Mesendoderm (in vitro differentiated cells): ENCODE results near the gene ELP4.

Experiments
- DNase-seq: peaks from one replicate; pipeline ENCODE4 v3.0.0; 2013
- H2AK5ac ChIP-seq: 2 replicates; pipeline ENCODE4 v1.6.1; 2013; ENCODE audit warnings: low read length, inconsistent platforms
- H2BK120ac ChIP-seq: 2 replicates; pipeline ENCODE4 v1.6.1; 2013; ENCODE audit warnings: low read depth, mild to moderate bottlenecking, low read length, moderate library complexity, mixed read lengths
- H2BK15ac ChIP-seq: replicated peaks from 2 replicates; pipeline ENCODE4 v1.6.1; 2013; ENCODE audit warnings: low read depth, mild to moderate bottlenecking, moderate library complexity
- H2BK5ac ChIP-seq: 2 replicates; pipeline ENCODE4 v1.6.1; 2013; ENCODE audit warnings: low read length, inconsistent platforms
- H3K18ac ChIP-seq: 2 replicates; pipeline ENCODE4 v1.6.1; 2013; ENCODE audit warnings: mild to moderate bottlenecking, low read length, mixed read lengths
- H3K23ac ChIP-seq: one replicate; pipeline ENCODE4 v1.6.1; 2013; ENCODE audit warnings: low read length
- H3K27ac ChIP-seq: 2 replicates; pipeline ENCODE4 v1.5.1; 2013; ENCODE audit warnings: low read depth, mild to moderate bottlenecking, inconsistent platforms, low read length, moderate library complexity
- H3K27me3 ChIP-seq: 2 replicates; pipeline ENCODE4 v1.6.1; 2013; ENCODE audit warnings: low read length, control low read depth, mild to moderate bottlenecking, inconsistent platforms; ENCODE audit not compliant: insufficient read depth, poor library complexity
- H3K36me3 ChIP-seq: 2 replicates; pipeline ENCODE4 v1.6.1; 2013; ENCODE audit warnings: low read length, inconsistent platforms; ENCODE audit not compliant: control insufficient read depth, insufficient read depth
- H3K4ac ChIP-seq: one replicate; pipeline ENCODE4 v1.6.1; 2013; ENCODE audit warnings: low read depth, mild to moderate bottlenecking, low read length, moderate library complexity
- H3K4me1 ChIP-seq: 2 replicates; pipeline ENCODE4 v1.6.1; 2013; ENCODE audit warnings: low read depth, low read length, inconsistent platforms; ENCODE audit not compliant: control insufficient read depth
- H3K4me2 ChIP-seq: 2 replicates; pipeline ENCODE4 v1.6.1; 2013; ENCODE audit warnings: low read length
- H3K4me3 ChIP-seq: 2 replicates; pipeline ENCODE4 v1.5.1; 2013; ENCODE audit warnings: mild to moderate bottlenecking, low read length
- H3K56ac ChIP-seq: one replicate; pipeline ENCODE4 v1.6.1; 2013; ENCODE audit warnings: low read length
- H3K79me1 ChIP-seq: 2 replicates; pipeline ENCODE4 v1.6.1; 2013; ENCODE audit warnings: low read length, inconsistent platforms
- H3K79me2 ChIP-seq: 2 replicates; pipeline ENCODE4 v1.6.1; 2013; ENCODE audit warnings: mild to moderate bottlenecking, low read length; ENCODE audit not compliant: control insufficient read depth, insufficient read depth
- H3K9ac ChIP-seq: 2 replicates; pipeline ENCODE4 v1.6.1; 2013; ENCODE audit warnings: low read length, inconsistent platforms
- H4K5ac ChIP-seq: one replicate; pipeline ENCODE4 v1.6.1; 2013; ENCODE audit warnings: low read length
- H4K8ac ChIP-seq: one replicate; pipeline ENCODE4 v1.6.1; 2013; ENCODE audit warnings: low read depth, mild to moderate bottlenecking, control low read depth, low read length, moderate library complexity
- WGBS: extraction: QIAGEN DNeasy Blood & Tissue Kit; methylation state at CpG from one replicate; pipeline ENCODE4 v1.1.7; 2013; ENCODE audit warnings: low lambda C conversion rate, missing lambda C conversion rate; ENCODE audit not compliant: insufficient coverage; ENCODE audit errors: extremely low coverage; 5-methylcytosine and 5-hydroxymethylcytosine counted together

The ELP4 gene

DNA sequence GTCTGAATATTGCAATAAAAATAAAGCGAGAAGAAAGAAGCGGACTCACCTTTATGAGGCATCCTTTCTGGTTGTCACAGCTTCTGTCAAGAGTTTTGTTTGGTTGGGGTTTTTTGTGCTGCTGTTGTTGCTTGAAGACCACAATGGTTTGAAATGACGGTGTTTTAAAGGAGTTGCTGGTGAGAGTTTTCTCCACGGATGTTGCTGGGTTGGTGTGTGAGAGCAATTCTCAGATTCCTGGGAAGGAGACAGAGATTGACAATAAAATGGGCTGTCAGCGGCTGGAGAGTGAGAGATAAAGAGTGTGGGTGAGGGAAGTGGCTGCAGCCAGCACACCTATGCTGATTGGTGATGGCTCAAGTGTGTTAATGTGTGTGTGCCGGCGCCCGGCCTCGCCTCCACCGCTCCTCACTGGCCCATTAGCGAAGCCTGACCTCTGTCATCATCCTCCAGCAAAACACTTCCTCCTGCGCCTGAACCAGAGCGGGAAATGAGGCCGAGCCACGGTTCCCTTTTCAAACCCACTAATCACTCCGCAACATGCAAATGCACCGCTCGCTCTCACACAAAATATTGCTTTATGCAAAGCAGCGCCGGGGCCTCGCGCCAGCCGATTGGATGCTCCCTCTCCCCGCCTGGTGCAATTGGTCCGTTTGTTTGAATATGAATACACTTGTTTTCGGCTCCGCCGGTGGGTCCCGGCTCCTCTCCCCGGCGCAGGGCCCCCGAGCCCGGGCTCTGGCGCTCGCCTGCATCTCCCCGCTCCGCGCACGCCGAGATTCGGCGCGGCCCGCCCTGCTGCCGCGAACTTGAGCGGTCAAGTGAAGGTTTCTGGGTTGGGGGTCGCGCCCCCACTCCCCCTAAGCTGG lies 301.4 kb downstream of the ELP4 start, which contains the start of gene PAX6:
Gene PAX6 (minus strand): TSS at position 544 of the 869 bp plus-strand sequence. CDS start 4,911 bp downstream, outside the sequence.
- H3K79me2 ChIP-seq, result no peaks in the 10 kb centered on the region
- H3K56ac ChIP-seq, result no peak within 1 kb of the TSS
- no peak within 1 kb of the TSS for H2BK120ac ChIP-seq
- no peak within 1 kb of the TSS for H2BK5ac ChIP-seq
- H3K18ac ChIP-seq, result peak within 1 kb of the TSS; percentile 4
- H2BK15ac ChIP-seq, result no peak within 1 kb of the TSS
- no peak within 1 kb of the TSS for H2AK5ac ChIP-seq
- DNase-seq, result peak; percentile 88
- H3K27ac ChIP-seq, result no peak within 1 kb of the TSS
- H4K8ac ChIP-seq, result no peak within 1 kb of the TSS
- H3K4ac ChIP-seq, result no peak within 1 kb of the TSS
- peaks cover 78% of the 10 kb centered on the region for H3K27me3 ChIP-seq
- no peaks in the 10 kb centered on the region for H3K36me3 ChIP-seq
- WGBS, result no CpG with 5 or more reads among the region's 49 CpGs
- H3K23ac ChIP-seq, result no peak within 1 kb of the TSS
- no peaks in the 10 kb centered on the region for H3K79me1 ChIP-seq
- H3K9ac ChIP-seq, result peak within 1 kb of the TSS; percentile 46
- H4K5ac ChIP-seq, result no peak within 1 kb of the TSS
- peaks cover 9% of the 10 kb centered on the region for H3K4me1 ChIP-seq
- no peak within 1 kb of the TSS for H3K4me3 ChIP-seq
- H3K4me2 ChIP-seq, result peak within 1 kb of the TSS; percentile 66

DNA sequence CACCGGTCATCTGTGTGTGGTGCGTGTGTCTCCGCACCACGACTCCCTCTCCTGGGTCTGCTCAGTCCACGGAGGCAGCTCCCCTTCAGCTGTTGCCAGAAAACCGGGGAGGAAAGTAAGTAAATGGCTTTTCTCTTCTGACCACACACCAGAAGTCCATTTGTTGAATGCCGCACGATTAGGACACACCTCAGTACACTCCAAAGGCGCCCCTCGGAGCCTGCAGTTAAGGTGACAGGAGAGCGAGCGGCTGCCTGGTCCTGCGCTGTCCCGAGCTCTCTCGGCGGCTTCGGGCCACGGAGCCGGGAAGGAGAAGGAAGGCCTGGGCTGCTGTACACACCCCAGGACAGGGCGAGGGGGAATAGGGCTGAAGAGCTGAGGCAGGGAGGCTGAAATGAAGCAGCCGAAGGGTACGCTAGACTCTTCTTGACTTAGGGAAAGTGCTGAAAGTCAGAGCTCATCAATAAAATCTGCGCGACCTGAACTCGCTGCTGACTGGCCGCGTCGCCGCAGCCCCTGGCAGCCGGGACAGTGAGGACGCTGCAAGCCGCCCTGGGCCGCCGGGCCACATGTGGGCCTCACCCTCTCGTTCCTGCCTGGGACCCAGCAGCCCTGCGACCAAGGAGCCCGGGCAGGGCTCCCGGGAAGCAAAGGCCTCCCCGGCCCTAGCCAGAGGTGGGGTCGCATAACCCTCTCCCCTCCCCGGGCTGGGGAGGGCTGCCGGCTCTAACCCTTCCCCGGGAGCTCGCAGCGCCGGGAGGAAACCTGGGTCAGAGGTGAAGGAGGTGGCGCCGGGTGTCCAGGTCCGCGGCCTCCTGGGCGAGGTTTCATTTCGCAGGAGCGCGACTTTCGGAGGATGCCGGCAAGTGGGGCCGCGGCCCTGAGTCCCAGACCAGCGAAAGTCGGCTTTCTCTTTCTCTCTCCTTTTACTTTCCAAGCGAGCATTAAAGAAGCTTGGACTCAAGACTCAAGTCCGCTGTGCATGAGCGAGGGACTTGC lies 303.1 kb downstream of the ELP4 start:
- peak overlapping the region; percentile 62 for H3K56ac ChIP-seq
- H2AK5ac ChIP-seq, result no peak overlapping the region
- H3K27me3 ChIP-seq, result peaks cover 78% of the 10 kb centered on the region
- H3K4me1 ChIP-seq, result peaks cover 8% of the 10 kb centered on the region
- no peak overlapping the region for H2BK15ac ChIP-seq
- peak; percentile 59 for DNase-seq
- WGBS, result no CpG with 5 or more reads among the region's 63 CpGs
- H3K4ac ChIP-seq, result no peak overlapping the region
- H3K4me3 ChIP-seq, result no peak overlapping the region
- H3K79me2 ChIP-seq, result no peaks in the 10 kb centered on the region
- H3K18ac ChIP-seq, result peak overlapping the region; percentile 12
- H3K23ac ChIP-seq, result peak overlapping the region; percentile 71
- peak overlapping the region; percentile 69 for H3K4me2 ChIP-seq
- H3K9ac ChIP-seq, result peak overlapping the region; percentile 2
- no peak overlapping the region for H4K5ac ChIP-seq
- H3K79me1 ChIP-seq, result no peaks in the 10 kb centered on the region
- H4K8ac ChIP-seq, result no peak overlapping the region
- no peaks in the 10 kb centered on the region for H3K36me3 ChIP-seq
- H3K27ac ChIP-seq, result no peak overlapping the region
- H2BK120ac ChIP-seq, result no peak overlapping the region
- H2BK5ac ChIP-seq, result no peak overlapping the region

DNA sequence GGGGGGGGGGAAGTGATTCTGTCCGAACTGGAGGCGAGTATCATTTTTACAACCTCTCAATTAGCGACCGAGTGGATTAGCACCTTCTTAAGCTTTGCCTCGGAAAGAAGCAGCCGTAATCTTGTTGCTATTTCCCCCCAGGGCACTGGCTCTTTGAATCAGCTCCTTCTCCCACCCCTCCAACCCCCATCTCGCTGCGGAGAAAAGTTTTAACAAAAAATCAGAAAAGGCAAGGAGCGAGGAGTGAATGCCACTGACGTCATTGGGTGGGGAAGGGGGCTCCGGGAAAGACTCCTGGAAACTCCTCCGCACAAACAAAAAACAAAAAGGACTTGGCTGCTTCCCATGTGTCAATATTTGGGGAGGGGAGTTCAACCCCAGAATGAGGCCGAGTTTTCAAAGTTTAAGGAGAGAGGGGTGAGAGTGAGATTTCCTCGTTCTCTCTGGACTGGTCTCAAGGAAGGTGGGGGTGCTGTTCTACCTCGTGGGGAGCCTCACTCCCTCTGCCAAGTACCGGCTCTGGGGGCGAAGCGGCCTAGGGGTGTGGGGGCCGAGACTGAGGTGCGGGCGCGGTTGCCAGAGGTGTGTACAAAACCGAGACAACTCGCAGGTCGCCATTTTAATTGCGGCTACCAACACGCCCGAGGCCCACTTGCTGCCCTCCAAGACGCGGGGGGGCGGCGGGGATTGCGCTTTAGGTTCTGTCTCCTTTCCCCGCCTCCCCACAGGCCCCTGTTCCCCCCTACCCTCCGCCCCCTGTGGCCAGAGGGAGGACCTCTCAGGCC lies 304.0 kb downstream of the ELP4 start:
- no peaks in the 10 kb centered on the region for H3K79me1 ChIP-seq
- no peaks in the 10 kb centered on the region for H3K79me2 ChIP-seq
- H3K56ac ChIP-seq, result peak overlapping the region; percentile 22
- H4K5ac ChIP-seq, result no peak overlapping the region
- no peaks in the 10 kb centered on the region for H3K36me3 ChIP-seq
- H2BK15ac ChIP-seq, result no peak overlapping the region
- no peak overlapping the region for H2BK120ac ChIP-seq
- H3K27ac ChIP-seq, result no peak overlapping the region
- no CpG with 5 or more reads among the region's 35 CpGs for WGBS
- no peak overlapping the region for H2AK5ac ChIP-seq
- no peak overlapping the region for H3K4me3 ChIP-seq
- no peak overlapping the region for H2BK5ac ChIP-seq
- no peak overlapping the region for H3K23ac ChIP-seq
- H3K4me1 ChIP-seq, result peaks cover 7% of the 10 kb centered on the region
- no peak overlapping the region for H3K4ac ChIP-seq
- no peak overlapping the region for H4K8ac ChIP-seq
- peak; percentile 89 for DNase-seq
- peaks cover 75% of the 10 kb centered on the region for H3K27me3 ChIP-seq
- no peak overlapping the region for H3K9ac ChIP-seq
- peak overlapping the region; percentile 39 for H3K4me2 ChIP-seq
- H3K18ac ChIP-seq, result no peak overlapping the region

DNA sequence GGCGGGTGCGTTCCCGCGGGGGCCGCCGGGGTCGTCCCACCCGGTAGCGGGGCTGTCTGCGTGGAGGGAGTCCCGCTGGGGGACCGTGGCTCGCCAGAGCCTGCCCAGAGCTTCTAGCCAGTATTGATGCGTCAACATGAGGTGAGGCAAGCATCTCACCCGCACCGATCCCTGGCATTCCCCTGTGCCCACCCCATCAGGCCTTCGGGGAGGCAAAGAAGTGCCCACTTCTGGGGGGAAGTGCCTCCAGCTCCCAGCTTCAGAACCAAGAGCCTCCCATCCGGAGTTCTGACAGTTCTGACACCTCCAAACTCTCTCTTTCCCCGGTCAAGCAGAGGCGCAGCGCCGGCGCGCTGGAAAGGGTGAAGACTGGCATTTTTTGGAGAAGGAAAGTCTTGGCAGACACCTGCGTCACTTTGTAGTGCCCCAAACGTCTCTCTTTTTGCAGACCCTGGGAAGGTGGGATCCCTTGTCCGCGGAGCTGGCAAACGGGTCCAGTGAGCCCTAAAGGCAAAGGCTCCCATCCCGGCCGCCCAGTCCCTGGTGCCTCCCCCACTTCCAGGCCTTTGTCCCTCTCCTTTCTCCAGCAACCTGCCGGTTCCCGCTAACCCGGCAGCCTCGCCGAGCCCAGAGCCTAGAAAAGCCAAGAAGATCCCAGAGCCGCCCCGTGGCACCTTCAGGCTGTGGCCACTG lies 304.8 kb downstream of the ELP4 start:
- no CpG with 5 or more reads among the region's 38 CpGs for WGBS
- Histone ChIP-seq H3K56ac (no peak overlapping the region), H3K23ac (no peak overlapping the region), H2AK5ac (no peak overlapping the region), H3K4me1 (peaks cover 7% of the 10 kb centered on the region), H3K9ac (no peak overlapping the region), H2BK15ac (no peak overlapping the region), H3K79me2 (no peaks in the 10 kb centered on the region), H3K4me2 (peak overlapping the region; percentile 11), H3K18ac (no peak overlapping the region), H2BK5ac (no peak overlapping the region), H3K27me3 (peaks cover 74% of the 10 kb centered on the region), H4K5ac (no peak overlapping the region), H2BK120ac (no peak overlapping the region), H3K36me3 (no peaks in the 10 kb centered on the region), H3K4me3 (no peak overlapping the region), H3K27ac (no peak overlapping the region), H3K4ac (no peak overlapping the region), H4K8ac (no peak overlapping the region), H3K79me1 (no peaks in the 10 kb centered on the region)
- peak; percentile 57 for DNase-seq
